NT2/D1 (cell line): Measurements from ENCODE around the gene ANXA3.

ENCODE experiments used
- DNase-seq: peaks from one replicate; pipeline ENCODE4 v3.0.0-alpha.2; 2011; ENCODE audit warnings: low read depth, low spot score
- H3K27me3 ChIP-seq: 2 replicates; pipeline ENCODE4 v1.6.0; 2011; ENCODE audit warnings: mild to moderate bottlenecking; ENCODE audit not compliant: insufficient read length, insufficient read depth
- H3K36me3 ChIP-seq: 2 replicates; pipeline ENCODE4 v1.6.1; 2011; ENCODE audit warnings: mild to moderate bottlenecking, low read length, mixed read lengths; ENCODE audit not compliant: insufficient read depth, insufficient read length
- H3K4me1 ChIP-seq: 2 replicates; pipeline ENCODE4 v1.5.1; 2011; ENCODE audit not compliant: insufficient read depth, insufficient read length
- H3K4me3 ChIP-seq: 2 replicates; pipeline ENCODE4 v1.5.1; 2011; ENCODE audit warnings: low read depth; ENCODE audit not compliant: insufficient read length
- H3K9ac ChIP-seq: 2 replicates; pipeline ENCODE4 v1.6.0; 2011; ENCODE audit warnings: low read depth; ENCODE audit not compliant: insufficient read length
- H3K9me3 ChIP-seq: 2 replicates; pipeline ENCODE4 v1.5.1; 2011; ENCODE audit warnings: mild to moderate bottlenecking, low read length; ENCODE audit not compliant: insufficient read depth
- SUZ12 ChIP-seq: IDR thresholded peaks from 2 replicates; pipeline ENCODE4 v1.6.1; 2011; ENCODE audit not compliant: insufficient read length, insufficient read depth; ENCODE audit errors: extremely low read depth
- YY1 ChIP-seq: IDR thresholded peaks from 2 replicates; pipeline ENCODE4 v1.6.1; 2011; ENCODE audit not compliant: insufficient read length, insufficient read depth
- ZNF274 ChIP-seq: IDR thresholded peaks from 2 replicates; pipeline ENCODE4 v1.6.1; 2011; ENCODE audit warnings: mild to moderate bottlenecking, low read depth, low read length

The ANXA3 gene

DNA sequence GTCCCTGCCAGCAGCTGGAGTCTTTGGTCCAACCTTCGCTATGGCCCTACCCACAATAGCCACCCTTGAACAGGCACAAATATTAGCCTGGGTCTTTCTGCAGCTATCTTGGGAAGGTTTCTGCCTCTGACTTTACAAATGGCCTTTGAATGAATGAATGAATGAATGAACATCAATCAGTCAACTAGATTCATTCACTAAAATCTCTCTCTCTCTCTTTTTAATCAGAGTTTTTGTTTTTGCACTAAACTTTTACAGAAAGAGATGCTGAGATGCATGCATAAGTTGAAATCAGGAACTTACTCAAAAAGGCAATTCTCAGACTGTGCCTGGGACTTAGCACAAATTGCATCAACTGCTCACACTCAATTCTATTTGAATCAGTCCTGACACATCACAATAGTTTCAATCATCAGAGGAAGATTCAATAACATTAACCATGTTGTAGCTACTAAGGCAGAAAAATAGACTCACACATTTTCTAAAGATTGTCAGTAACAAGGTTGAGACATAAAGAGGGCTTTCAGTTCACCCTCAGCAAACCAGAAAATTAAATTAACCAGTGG, 55.0 kb downstream of the ANXA3 start:
- H3K27me3 ChIP-seq, result no peaks in the 10 kb centered on the region
- no peaks in the 10 kb centered on the region for H3K4me1 ChIP-seq
- H3K36me3 ChIP-seq, result peaks cover 60% of the 10 kb centered on the region
- H3K9ac ChIP-seq, result no peak overlapping the region
- TF ChIP-seq YY1, result no peak
- no peak for TF ChIP-seq ZNF274
- no peak for TF ChIP-seq SUZ12
- DNase-seq, result no peak
- no peak overlapping the region for H3K4me3 ChIP-seq
- H3K9me3 ChIP-seq, result no peaks in the 10 kb centered on the region

DNA sequence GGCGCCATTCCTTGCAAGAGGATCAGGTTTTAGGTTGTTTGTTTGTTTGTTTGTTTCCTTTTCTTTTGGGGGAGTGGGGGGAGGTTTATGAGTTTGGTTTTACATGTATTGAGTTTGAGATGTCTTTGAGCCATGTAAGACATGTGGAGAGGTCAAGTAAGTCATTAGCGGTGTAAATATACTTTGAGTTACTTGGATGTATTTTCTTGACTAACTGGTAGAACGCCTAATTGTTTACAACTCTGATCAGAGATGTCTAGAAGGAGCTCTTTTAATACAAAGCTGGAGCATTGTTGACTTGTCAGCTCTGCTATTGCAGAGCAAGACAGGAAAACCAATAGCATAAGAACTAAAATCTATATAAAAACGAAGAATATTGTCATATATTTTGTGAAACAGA, 57.1 kb downstream of the ANXA3 start:
- H3K9me3 ChIP-seq, result no peaks in the 10 kb centered on the region
- H3K9ac ChIP-seq, result no peak overlapping the region
- peaks cover 46% of the 10 kb centered on the region for H3K36me3 ChIP-seq

DNA sequence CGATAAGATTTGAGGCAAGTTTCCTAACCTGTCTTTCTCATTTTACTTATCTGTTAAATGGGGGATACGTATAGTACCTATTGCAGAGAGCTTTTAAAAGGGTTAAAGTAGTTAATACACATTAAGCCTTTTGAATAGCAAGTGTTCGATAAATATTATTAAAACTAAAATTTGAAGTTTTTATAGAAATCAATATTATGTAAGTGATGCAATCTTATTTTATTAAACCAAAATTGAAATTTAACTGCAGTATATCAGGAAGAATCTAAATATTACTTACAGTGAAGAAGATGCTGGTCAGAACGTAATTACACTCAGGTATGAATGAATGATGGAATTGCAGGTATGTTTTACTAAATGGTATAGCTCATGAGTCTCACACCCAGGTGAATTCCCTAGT, 58.0 kb downstream of the ANXA3 start:
- Histone ChIP-seq H3K4me3 (no peak overlapping the region), H3K4me1 (no peaks in the 10 kb centered on the region), H3K9ac (no peak overlapping the region), H3K9me3 (no peaks in the 10 kb centered on the region), H3K36me3 (peaks cover 39% of the 10 kb centered on the region), H3K27me3 (no peaks in the 10 kb centered on the region)
- DNase-seq, result no peak
- no peak for TF ChIP-seq YY1
- TF ChIP-seq ZNF274, result no peak
- no peak for TF ChIP-seq SUZ12

More for the DNA sequence above, 57.1 kb downstream of the ANXA3 start:
- TF ChIP-seq YY1 (no peak), ZNF274 (no peak), SUZ12 (no peak)
- H3K27me3 ChIP-seq, result no peaks in the 10 kb centered on the region
- H3K4me1 ChIP-seq, result no peaks in the 10 kb centered on the region
- H3K4me3 ChIP-seq, result no peak overlapping the region
- DNase-seq, result no peak

GRCh38 chr4:78610546-78611214, 59.1 kb downstream of the ANXA3 start:
- Histone ChIP-seq H3K4me1 (no peaks in the 10 kb centered on the region), H3K36me3 (peaks cover 31% of the 10 kb centered on the region), H3K27me3 (no peaks in the 10 kb centered on the region), H3K9ac (no peak overlapping the region), H3K9me3 (no peaks in the 10 kb centered on the region), H3K4me3 (no peak overlapping the region)
- TF ChIP-seq SUZ12 (no peak), YY1 (no peak), ZNF274 (no peak)
- no peak for DNase-seq

- Histone ChIP-seq H3K9ac (no peak overlapping the region), H3K9me3 (no peaks in the 10 kb centered on the region), H3K4me1 (no peaks in the 10 kb centered on the region), H3K36me3 (peaks cover 26% of the 10 kb centered on the region), H3K27me3 (no peaks in the 10 kb centered on the region), H3K4me3 (no peak overlapping the region)
- TF ChIP-seq YY1 (no peak), SUZ12 (no peak), ZNF274 (no peak)
- no peak for DNase-seq
Measured at GRCh38 chr4:78611215-78611558, 59.6 kb downstream of the ANXA3 start.

- DNase-seq, result no peak
- no peak overlapping the region for H3K9ac ChIP-seq
- H3K27me3 ChIP-seq, result no peaks in the 10 kb centered on the region
- no peak for TF ChIP-seq SUZ12
- no peak for TF ChIP-seq YY1
- no peak for TF ChIP-seq ZNF274
- no peak overlapping the region for H3K4me3 ChIP-seq
- peaks cover 18% of the 10 kb centered on the region for H3K36me3 ChIP-seq
- no peaks in the 10 kb centered on the region for H3K9me3 ChIP-seq
- H3K4me1 ChIP-seq, result no peaks in the 10 kb centered on the region
Measured at GRCh38 chr4:78612398-78613178, 61.0 kb downstream of the ANXA3 start.
